ENCODE measurements around the gene OR8K5. TPM values are rescaled to one million over a fixed set of nuclear protein-coding genes. Genes with fewer than 3 reads are reported as not detected.

Gene OR8K5
- total RNA-seq = not detected in 2 replicates

GRCh38 chr11:56160217-56160616 lies at the start of gene OR8K5:
Gene OR8K5, minus strand, starts transcription at chr11:56160317. Its CDS starts 0 bp downstream, at chr11:56160317.

GRCh38 chr11:56176318-56176717 lies 16.2 kb upstream of the OR8K5 start, which contains the start of gene OR5J2:
Gene OR5J2, plus strand, starts transcription at chr11:56176618. Its CDS starts 0 bp downstream, at chr11:56176618.

GRCh38 chr11:56140151-56140661 lies 19.9 kb downstream of the OR8K5 start, which contains the start of gene OR8J3:
Gene OR8J3, minus strand, starts transcription at chr11:56140201. Its CDS starts 2,483 bp downstream, at chr11:56137718.

GRCh38 chr11:56122073-56122472 lies 38.0 kb downstream of the OR8K5 start, which contains the start of gene OR8H3:
Gene OR8H3, plus strand, starts transcription at chr11:56122373. Its CDS starts 0 bp downstream, at chr11:56122373.

Other genes starting within 250 kb of the OR8K5 start
- gene OR5W2, start 245.7 kb downstream of the OR8K5 start, total RNA-seq = not detected in 2 replicates
- gene OR5I1, start 223.9 kb downstream of the OR8K5 start, total RNA-seq = not detected in 2 replicates
- not detected in 2 replicates for gene OR10AG1, start 190.4 kb downstream of the OR8K5 start, total RNA-seq
- not detected in 2 replicates for gene OR5F1, start 165.7 kb downstream of the OR8K5 start, total RNA-seq
- gene OR5AS1, start 132.7 kb downstream of the OR8K5 start, total RNA-seq = not detected in 2 replicates
- not detected in 2 replicates for gene OR8I2, start 67.0 kb downstream of the OR8K5 start, total RNA-seq
- not detected in 2 replicates for gene OR8H2, start 56.6 kb downstream of the OR8K5 start, total RNA-seq
- not detected in 2 replicates for gene OR8H3, start 37.9 kb downstream of the OR8K5 start, total RNA-seq
- gene OR8J3, start 20.1 kb downstream of the OR8K5 start, total RNA-seq = not detected in 2 replicates
- gene OR5J2, start 16.3 kb upstream of the OR8K5 start, total RNA-seq = not detected in 2 replicates
- not detected in 2 replicates for gene OR5T2, start 73.9 kb upstream of the OR8K5 start, total RNA-seq
- not detected in 2 replicates for gene OR5T3, start 91.9 kb upstream of the OR8K5 start, total RNA-seq
- gene OR5T1, start 113.8 kb upstream of the OR8K5 start, total RNA-seq = not detected in 2 replicates
- not detected in 2 replicates for gene OR8H1, start 131.9 kb upstream of the OR8K5 start, total RNA-seq
- gene OR8K3, start 154.8 kb upstream of the OR8K5 start, total RNA-seq = not detected in 2 replicates
- not detected in 2 replicates for gene OR8K1, start 185.7 kb upstream of the OR8K5 start, total RNA-seq
- not detected in 2 replicates for gene OR8J1, start 194.0 kb upstream of the OR8K5 start, total RNA-seq
- not detected in 2 replicates for gene OR8U1, start 215.3 kb upstream of the OR8K5 start, total RNA-seq

All from uterine smooth muscle cell (primary cell).